Right renal pelvis (tissue), 4 donors: Measurements from ENCODE around the gene TMCC1. TPM values are rescaled to one million over a fixed set of nuclear protein-coding genes. Genes with fewer than 3 reads are reported as not detected.
"Not testable (repeated sequence)": the region's sequence is repeated elsewhere in the genome, so short reads cannot be mapped to it uniquely, and the experiment has no call there.

Experiments used
- DNase-seq, 4 donors: peaks; one replicate each; pipeline ENCODE4 v3.0.0-alpha.2; 2013; ENCODE audit warnings: low read depth in 4 of 4, low spot score in 3 of 4, missing footprints in 1 of 4
- polyA plus RNA-seq, 4 donors: library from polyadenylated mRNA; unstranded; fragments of 120-200 nt; gene quantifications; one replicate each; pipeline ENCODE4 v1.2.1, GENCODE V29; 2013; ENCODE audit not compliant: insufficient read length in 4 of 4

TMCC1 gene
- polyA plus RNA-seq, 4 donors: 24.5 to 27.6 (median 26.3) TPM

DNA sequence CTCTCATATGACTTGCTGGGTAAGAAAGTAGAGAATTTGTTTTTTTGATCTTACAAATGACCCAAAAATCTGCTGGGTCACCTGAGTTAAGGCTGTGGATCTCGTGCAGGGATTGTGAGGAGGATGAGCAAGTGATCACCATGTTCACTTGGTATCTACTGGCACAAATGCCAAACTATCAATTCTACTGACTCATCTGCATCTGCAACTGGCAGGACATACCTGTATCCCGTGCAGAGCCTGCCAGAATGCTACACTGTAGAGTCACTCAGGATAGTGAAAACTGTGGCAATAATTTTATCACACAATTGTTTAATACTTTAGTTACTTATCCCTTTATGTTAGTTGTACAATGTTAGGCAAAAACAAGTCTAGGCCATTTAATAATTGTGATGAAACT lies 157.4 kb downstream of the TMCC1 start:
- no peak for DNase-seq

GRCh38 chr3:129735638-129736037 lies 157.9 kb downstream of the TMCC1 start:
- DNase-seq: no peak

DNA sequence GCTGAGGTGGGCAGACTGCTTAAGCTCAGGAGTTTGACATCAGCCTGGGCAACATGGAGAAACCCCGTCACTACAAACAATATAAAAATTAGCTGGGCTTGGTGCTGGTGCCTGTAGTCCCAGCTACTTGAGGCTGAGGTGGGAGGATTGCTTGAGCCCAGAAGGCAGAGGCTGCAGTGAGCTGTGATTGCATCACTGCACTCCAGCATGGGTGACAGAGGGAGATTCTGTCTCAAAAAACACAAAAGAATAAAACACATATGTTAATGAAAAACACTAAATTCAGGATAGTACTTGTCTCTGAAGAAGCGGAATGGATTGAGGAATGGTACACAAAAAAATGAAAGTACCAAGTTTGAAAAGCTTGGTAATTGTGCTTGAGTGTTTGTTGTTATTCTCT lies 159.1 kb downstream of the TMCC1 start:
- DNase-seq: no peak

DNA sequence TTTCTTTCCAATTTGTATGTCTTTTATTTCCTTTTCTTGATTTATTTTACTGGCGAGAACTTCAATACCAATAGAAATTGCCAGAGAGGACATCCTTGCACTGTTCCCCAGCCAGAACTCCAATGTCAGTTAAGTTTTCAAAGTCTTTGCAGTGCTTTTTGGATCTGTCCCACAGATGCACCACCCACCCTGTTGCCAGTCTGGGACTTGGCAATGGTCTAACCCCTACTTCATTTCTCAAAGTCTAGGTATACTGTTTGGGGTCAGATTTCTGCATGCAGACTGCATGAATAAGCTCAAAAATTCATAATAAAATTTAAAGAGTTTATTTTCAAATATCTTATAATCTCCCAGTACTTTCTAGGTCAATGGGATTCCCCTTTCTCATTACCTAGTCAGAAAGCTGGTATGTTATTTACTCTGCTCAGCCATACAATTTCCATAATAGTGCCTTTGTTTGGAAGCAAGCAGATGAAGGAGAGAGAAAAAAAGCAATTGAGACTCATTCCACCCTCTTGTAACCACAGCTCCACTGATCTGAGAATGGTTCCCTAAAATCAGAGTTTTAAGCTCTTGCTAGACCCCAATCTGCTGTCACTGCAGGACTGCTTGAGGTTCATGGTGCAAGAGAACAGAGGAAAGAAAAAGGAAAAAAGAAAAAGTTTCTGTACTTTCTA lies 161.2 kb downstream of the TMCC1 start:
- no peak for DNase-seq

DNA sequence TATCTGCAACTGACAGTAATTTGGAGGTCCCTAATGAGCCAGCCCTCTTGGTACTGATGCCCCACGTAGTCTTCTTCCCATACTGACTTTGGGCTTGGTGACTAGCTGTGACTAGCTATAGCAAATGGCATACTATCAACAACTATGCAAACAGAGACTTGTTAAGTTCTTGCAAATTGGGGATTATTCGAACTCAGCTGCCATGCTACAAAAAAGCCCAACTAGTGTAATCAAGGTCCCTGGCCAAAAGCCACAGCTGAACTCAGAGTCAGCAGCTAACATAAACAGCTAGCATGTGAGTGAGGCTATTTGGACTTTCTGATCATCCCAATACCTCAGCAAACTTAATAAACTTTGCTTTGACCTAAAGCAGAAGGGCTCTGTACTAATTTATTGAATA lies 165.8 kb downstream of the TMCC1 start:
- no peak for DNase-seq

DNA sequence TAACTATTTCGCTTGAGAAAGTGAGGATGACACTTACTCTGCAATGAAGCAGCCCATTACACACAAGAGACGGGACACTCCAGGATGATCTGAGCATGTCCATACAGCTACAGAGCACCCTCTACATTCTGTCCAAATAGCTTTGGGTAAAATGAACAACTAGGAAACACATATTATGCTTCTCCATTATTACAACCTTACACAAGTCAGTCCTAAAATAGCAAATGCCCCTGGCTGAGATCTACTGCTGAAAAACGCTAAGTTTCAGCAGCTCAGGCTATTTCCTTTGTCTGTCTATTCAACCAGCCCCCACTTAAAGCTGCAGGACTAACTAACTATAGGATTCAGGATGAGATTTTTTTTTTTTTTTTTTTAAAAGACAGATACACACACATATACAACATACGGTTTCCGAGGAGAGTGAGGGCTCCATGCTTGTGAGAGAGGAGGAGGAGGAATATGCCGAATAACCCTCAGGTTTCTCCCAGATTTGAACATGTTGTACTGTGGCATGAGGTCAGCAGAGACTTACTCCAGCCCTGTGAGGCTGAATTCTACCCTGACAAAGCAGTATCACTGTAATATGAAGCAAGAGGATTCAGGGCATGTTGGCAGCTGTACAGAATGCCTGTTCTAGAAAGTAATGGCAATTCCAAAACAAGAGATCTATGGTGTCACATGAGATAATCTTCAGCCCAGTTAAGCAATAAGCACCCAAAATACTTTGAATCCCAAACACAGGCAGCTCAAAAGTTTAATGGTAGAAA lies 169.8 kb downstream of the TMCC1 start:
- DNase-seq: no peak

DNA sequence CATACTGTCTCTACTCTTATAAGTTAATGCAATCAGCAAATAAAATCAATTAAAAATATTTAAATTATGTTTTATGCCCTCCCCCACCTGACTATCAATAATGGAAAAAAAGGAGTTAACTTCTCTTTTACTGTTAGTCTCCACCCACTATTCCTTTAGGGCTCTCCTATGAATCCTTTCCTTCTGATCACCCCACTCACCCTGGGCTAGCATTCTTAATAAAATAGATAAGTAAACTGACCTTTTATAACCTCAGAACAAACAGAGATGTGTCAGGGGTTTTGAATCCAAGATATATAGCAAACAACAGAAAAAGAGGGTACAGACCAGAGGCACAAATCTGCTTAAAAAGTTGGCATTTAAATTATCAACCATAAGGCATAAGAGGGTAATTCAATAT lies 171.0 kb downstream of the TMCC1 start:
- DNase-seq: no peak

DNA sequence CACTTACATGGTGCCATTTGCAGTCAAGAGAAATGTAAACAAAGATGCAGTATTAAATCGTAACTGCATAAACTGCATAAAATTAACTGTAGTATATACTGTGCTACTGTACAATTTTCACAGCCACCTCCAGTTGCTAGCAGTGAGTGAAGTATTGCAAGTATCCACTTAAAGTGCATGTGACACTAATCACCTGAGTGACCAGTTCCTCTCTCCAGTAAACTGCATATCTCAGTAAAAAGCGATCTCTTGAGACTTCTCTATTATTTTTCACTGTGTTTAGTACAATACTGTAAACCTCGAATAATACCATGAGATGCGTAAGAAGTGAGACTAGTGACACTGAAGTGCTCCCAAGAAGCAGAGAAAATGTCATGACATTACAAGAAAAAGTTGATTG lies 175.3 kb downstream of the TMCC1 start:
- DNase-seq: no peak

DNA sequence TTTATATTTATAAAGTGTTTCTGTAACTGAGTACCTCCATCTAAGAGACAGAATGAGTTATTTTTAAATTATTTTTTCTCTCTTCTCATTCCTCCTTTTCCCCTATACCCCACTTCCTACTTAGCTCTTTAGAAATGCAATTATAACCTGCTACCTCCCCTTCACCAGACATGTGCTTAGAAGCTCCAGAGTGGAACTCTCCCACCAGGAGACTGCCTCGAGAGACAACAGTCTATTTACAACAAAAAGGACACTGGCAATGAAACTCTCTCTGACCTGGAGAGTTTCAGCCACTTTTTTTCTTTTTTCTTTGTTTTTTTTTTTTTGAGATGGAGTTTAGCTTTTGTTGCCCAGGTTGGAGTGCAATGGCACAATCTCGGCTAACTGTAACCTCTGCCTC lies 177.7 kb downstream of the TMCC1 start:
- no peak for DNase-seq

GRCh38 chr3:129708328-129708861 lies 185.1 kb downstream of the TMCC1 start:
- DNase-seq: no peak

DNA sequence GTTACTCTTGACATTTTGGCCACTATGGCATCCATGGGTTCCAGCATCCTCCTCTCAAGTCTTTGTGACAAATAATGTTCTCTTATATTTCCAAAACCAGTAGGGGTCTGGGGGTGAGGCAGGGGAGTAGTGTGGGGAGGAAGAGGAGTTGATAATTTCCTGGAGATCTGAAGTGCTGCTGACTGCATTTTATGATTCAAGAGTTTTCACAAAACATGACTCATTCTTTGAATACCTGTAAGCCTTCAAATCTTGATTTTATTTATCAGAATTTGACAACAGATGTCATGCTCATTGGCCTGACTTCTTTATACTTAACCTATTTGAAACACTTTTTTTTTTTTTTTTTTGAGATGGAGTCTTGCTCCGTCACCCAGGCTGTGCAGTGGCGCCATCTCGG lies 188.2 kb downstream of the TMCC1 start:
- no peak for DNase-seq

GRCh38 chr3:129703913-129704312 lies 189.6 kb downstream of the TMCC1 start:
- DNase-seq: no peak

DNA sequence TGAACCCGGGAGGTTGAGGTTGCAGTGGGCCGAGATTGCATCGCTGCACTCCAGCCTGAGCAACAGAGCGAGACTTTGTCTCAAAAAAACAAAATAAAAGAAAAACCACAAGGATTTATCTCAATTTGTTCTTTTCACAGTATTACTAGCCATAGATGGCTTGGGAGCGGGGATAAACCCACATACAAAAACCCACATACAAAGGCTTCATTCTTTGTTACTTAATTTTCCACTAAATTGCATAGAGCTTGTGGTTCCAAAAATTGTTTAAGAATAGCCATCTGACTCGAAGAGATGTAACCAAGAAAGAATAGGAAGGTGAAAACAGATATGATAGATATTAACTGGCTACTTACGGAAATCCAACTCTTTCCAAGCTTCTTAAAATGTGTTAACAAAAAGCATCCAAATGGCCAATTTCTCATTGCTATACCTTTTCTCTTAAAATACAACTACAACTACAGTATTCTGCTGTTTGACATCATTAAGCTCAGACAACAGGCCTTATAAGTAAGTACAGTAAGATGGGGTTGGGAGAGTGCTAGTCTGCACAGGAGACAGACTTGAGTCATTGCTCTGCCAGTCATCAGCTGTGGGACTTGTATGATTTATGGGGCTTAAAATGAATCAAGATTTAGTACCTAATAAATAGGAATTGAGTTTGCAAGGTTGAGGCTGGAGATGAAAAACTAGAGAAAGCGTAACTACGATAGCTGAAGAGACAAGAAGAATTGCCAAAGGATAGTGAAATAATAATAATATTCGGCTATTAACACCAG lies 190.4 kb downstream of the TMCC1 start:
- DNase-seq: no peak

DNA sequence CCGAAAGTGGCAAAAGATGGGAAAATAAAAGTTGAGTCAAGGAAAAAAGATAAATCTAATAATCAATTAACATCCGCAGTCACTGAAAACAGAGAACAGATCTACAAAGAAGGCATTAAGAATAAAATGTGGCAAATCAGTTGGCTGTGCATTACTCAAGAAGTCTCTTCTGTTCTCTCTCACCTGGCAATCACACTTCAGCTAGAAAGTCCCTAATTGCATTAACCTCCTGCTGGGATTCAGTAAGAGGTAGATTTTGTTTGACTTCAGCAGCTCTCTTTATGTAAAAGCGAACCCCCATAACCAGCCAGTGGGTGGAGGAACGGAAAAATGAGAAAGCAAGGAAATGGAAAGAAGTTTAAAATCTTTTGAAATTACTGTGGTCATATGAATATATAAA lies 192.3 kb downstream of the TMCC1 start:
- DNase-seq: no peak

DNA sequence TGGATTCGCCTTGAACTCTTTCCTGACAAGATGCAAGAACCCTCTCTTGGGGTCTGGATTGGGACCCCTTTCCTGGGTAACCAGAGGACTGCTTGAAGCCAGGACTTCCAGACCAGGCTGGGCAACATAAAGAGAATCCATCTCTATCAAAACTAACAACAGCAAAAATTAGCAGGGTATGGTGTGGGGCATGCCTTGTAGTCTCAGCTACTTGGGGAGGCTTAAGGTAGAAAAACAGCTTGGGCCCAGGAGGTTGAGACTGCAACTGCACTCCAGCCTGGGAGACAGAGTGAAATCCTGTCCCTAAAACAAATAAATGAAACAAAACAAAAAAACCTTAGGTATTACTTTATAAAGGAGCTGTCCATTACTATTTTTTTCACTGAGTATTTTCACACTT lies 193.9 kb downstream of the TMCC1 start:
- DNase-seq: no peak

DNA sequence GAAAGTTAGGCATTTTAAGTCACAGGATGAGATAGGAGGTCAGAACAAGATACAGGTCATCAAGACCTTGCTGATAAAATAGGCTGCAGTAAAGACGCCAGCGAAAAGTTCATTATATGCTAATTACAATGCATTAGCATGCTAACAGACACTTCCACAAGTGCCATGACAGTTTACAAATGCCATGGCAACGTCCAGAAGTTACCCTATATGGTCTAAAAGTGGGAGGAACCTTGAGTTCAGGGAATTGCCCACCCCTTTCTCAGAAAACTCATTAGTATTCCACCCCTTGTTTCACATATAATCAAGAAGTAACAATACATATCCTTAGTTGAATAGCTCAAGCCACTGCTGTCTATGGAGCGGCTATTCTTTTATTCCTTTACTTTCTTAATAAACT lies 194.3 kb downstream of the TMCC1 start:
- DNase-seq: no peak

GRCh38 chr3:129697229-129697969 lies 196.1 kb downstream of the TMCC1 start:
- DNase-seq: no peak

DNA sequence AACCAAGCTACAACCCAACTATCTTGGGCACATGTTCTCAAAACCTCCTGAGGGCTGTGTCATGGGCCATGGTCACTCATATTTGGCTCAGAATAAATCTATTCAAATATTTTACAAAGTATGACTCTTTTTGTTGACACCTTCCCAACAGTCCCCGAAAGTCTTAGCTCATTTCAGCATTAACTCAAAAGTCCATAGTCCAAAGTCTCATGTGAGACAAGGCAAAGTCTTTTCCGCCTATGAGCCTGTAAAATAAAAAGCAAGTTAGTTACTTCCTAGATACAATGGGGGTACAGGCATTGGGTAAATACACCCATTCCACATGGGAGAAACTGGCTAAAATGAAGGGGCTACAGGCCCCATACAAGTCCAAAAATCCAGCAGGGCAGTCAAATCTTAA lies 197.1 kb downstream of the TMCC1 start:
- DNase-seq: not testable (repeated sequence)

- no peak for DNase-seq
Observed at GRCh38 chr3:129695230-129695629, 198.3 kb downstream of the TMCC1 start.

GRCh38 chr3:129694228-129694627 lies 199.3 kb downstream of the TMCC1 start:
- DNase-seq: no peak

- DNase-seq: no peak
Observed at GRCh38 chr3:129692743-129693142, 200.8 kb downstream of the TMCC1 start.
